H9 (cell line): Measurements from ENCODE around the gene ADH5. TPM values are rescaled to one million over a fixed set of nuclear protein-coding genes. Genes with fewer than 3 reads are reported as not detected.
A peak's percentile ranks its signal among the peaks of the same experiment; 100 is the strongest.

Source experiments
- DNase-seq: peaks from one replicate; pipeline ENCODE4 v3.0.0-alpha.2; 2017
- H2AFZ ChIP-seq: one replicate; pipeline ENCODE4 v1.6.1; 2013; ENCODE audit warnings: mild to moderate bottlenecking, low read length, control low read depth, moderate library complexity
- H2AK5ac ChIP-seq: 2 replicates; pipeline ENCODE4 v1.6.1; 2013; ENCODE audit warnings: low read length, control low read depth, mixed read lengths; ENCODE audit not compliant: insufficient read length
- H2BK120ac ChIP-seq: one replicate; pipeline ENCODE4 v1.6.1; 2013; ENCODE audit warnings: low read depth, mild to moderate bottlenecking, low read length, control low read depth, inconsistent platforms; ENCODE audit not compliant: poor library complexity, severe bottlenecking
- H2BK12ac ChIP-seq: 2 replicates; pipeline ENCODE4 v1.6.1; 2013; ENCODE audit warnings: low read length, control low read depth, mixed read lengths, low read depth; ENCODE audit not compliant: insufficient read length
- H2BK15ac ChIP-seq: 2 replicates; pipeline ENCODE4 v1.6.1; 2013; ENCODE audit warnings: low read depth, low read length, control low read depth
- H2BK20ac ChIP-seq: one replicate; pipeline ENCODE4 v1.6.1; 2013; ENCODE audit warnings: low read depth, mild to moderate bottlenecking, low read length, control low read depth, inconsistent platforms; ENCODE audit not compliant: poor library complexity, severe bottlenecking
- H2BK5ac ChIP-seq: 2 replicates; pipeline ENCODE4 v1.6.1; 2013; ENCODE audit warnings: low read length, control low read depth, mixed read lengths; ENCODE audit not compliant: insufficient read length
- H3K14ac ChIP-seq: 2 replicates; pipeline ENCODE4 v1.6.1; 2013; ENCODE audit warnings: low read length, control low read depth; ENCODE audit not compliant: insufficient read depth
- H3K18ac ChIP-seq: 2 replicates; pipeline ENCODE4 v1.6.1; 2013; ENCODE audit warnings: low read depth, mild to moderate bottlenecking, mixed read lengths, low read length, control low read depth; ENCODE audit not compliant: insufficient read length
- H3K23ac ChIP-seq: 2 replicates; pipeline ENCODE4 v1.6.1; 2013; ENCODE audit warnings: low read length, control low read depth, mixed read lengths, low read depth; ENCODE audit not compliant: insufficient read length
- H3K23me2 ChIP-seq: 2 replicates; pipeline ENCODE4 v1.6.1; 2013; ENCODE audit warnings: low read depth, mild to moderate bottlenecking, mixed read lengths, low read length, control low read depth; ENCODE audit not compliant: insufficient read length, poor library complexity, severe bottlenecking
- H3K27ac ChIP-seq: 2 replicates; pipeline ENCODE4 v1.5.1; 2013; ENCODE audit warnings: low read length, control low read depth, mixed read lengths, low read depth; ENCODE audit not compliant: insufficient read length
- H3K27me3 ChIP-seq: 2 replicates; pipeline ENCODE4 v1.6.1; 2013; ENCODE audit warnings: low read length, control low read depth, inconsistent platforms; ENCODE audit not compliant: insufficient read depth
- H3K4ac ChIP-seq: 2 replicates; pipeline ENCODE4 v1.6.1; 2013; ENCODE audit warnings: low read depth, mild to moderate bottlenecking, control low read depth, inconsistent platforms, low read length, moderate library complexity
- H3K4me1 ChIP-seq: 2 replicates; pipeline ENCODE4 v1.6.1; 2013; ENCODE audit warnings: low read length, control low read depth, inconsistent platforms; ENCODE audit not compliant: insufficient read depth
- H3K4me2 ChIP-seq: 2 replicates; pipeline ENCODE4 v1.6.1; 2013; ENCODE audit warnings: low read length, control low read depth, mixed read lengths; ENCODE audit not compliant: insufficient read length, insufficient read depth
- H3K56ac ChIP-seq: 2 replicates; pipeline ENCODE4 v1.6.1; 2013; ENCODE audit warnings: low read depth, mild to moderate bottlenecking, mixed read lengths, low read length, control low read depth; ENCODE audit not compliant: insufficient read length
- H3K79me1 ChIP-seq: 2 replicates; pipeline ENCODE4 v1.6.1; 2013; ENCODE audit warnings: low read depth, mild to moderate bottlenecking, moderate library complexity, low read length, control low read depth, inconsistent platforms; ENCODE audit not compliant: insufficient read depth, poor library complexity, severe bottlenecking
- H3K79me2 ChIP-seq: 2 replicates; pipeline ENCODE4 v1.6.1; 2013; ENCODE audit warnings: low read length, control low read depth, inconsistent platforms; ENCODE audit not compliant: insufficient read depth
- H3K9ac ChIP-seq: 2 replicates; pipeline ENCODE4 v1.6.1; 2013; ENCODE audit warnings: low read length, control low read depth, mixed read lengths; ENCODE audit not compliant: insufficient read length; ENCODE audit errors: extremely low read depth
- H3K9me3 ChIP-seq: one replicate; pipeline ENCODE4 v1.6.1; 2013; ENCODE audit warnings: low read depth, low read length, inconsistent platforms; ENCODE audit not compliant: control insufficient read depth
- H3T11ph ChIP-seq: one replicate; pipeline ENCODE4 v1.6.1; 2013; ENCODE audit warnings: mild to moderate bottlenecking, low read length, control low read depth, inconsistent platforms
- H4K20me1 ChIP-seq: one replicate; pipeline ENCODE4 v1.6.1; 2013; ENCODE audit not compliant: control insufficient read depth, insufficient read length, insufficient read depth
- H4K5ac ChIP-seq: 2 replicates; pipeline ENCODE4 v1.6.1; 2013; ENCODE audit warnings: low read depth, mild to moderate bottlenecking, mixed read lengths, low read length, control low read depth; ENCODE audit not compliant: insufficient read length
- H4K8ac ChIP-seq: replicated peaks from 2 replicates; pipeline ENCODE4 v1.6.1; 2013; ENCODE audit warnings: low read length, control low read depth, mixed read lengths, low read depth; ENCODE audit not compliant: insufficient read length
- H4K91ac ChIP-seq: 2 replicates; pipeline ENCODE4 v1.6.1; 2013; ENCODE audit warnings: low read depth, mild to moderate bottlenecking, moderate library complexity, mixed read lengths, low read length, control low read depth; ENCODE audit not compliant: insufficient read length
- H3K27ac Mint-ChIP-seq, 3 experiments: 2 replicates in 2 of 3; 3 replicates in 1 of 3; pipeline ENCODE4 v1.8.0; 2020 to 2021; ENCODE audit warnings: mixed read lengths in 3 of 3, mild to moderate bottlenecking in 1 of 3, moderate library complexity in 1 of 3
- H3K27me3 Mint-ChIP-seq: 2 replicates; pipeline ENCODE4 v1.8.0; 2021; ENCODE audit warnings: low read depth, mild to moderate bottlenecking, moderate library complexity, mixed read lengths
- H3K36me3 Mint-ChIP-seq, 3 experiments: 2 replicates in 2 of 3; 3 replicates in 1 of 3; pipeline ENCODE4 v1.8.0; 2020 to 2021; ENCODE audit warnings: low read depth in 3 of 3, mixed read lengths in 3 of 3; ENCODE audit not compliant: insufficient read depth in 1 of 3
- H3K4me1 Mint-ChIP-seq, 2 experiments: 2 replicates each; pipeline ENCODE4 v1.8.0; 2020; ENCODE audit warnings: mixed read lengths in 2 of 2
- H3K4me3 Mint-ChIP-seq, 2 experiments: 2 replicates in 1 of 2; 3 replicates in 1 of 2; pipeline ENCODE4 v1.8.0; 2020 to 2021; ENCODE audit warnings: mild to moderate bottlenecking in 2 of 2, mixed read lengths in 2 of 2, moderate library complexity in 1 of 2
- H3K9me3 Mint-ChIP-seq, 2 experiments: 2 replicates in 1 of 2; 3 replicates in 1 of 2; pipeline ENCODE4 v1.8.0; 2020; ENCODE audit warnings: mild to moderate bottlenecking in 2 of 2, mixed read lengths in 2 of 2, moderate library complexity in 1 of 2
- WGBS: extraction: QIAGEN DNeasy Blood & Tissue Kit; methylation state at CpG from one replicate; pipeline ENCODE4 v1.1.7; 2013; ENCODE audit warnings: missing lambda C conversion rate, low lambda C conversion rate, mixed read lengths; ENCODE audit not compliant: insufficient read length; ENCODE audit errors: extremely low coverage; 5-methylcytosine and 5-hydroxymethylcytosine counted together
- total RNA-seq: library from RNA; stranded (reverse); gene quantifications from 2 replicates; pipeline ENCODE4 v1.2.1, GENCODE V29; 2021
- TF ChIP-seq, protein P1 (sequence below): fragments of 200-600 bp; sonication (generic); conservative IDR thresholded peaks from 3 replicates; pipeline ENCODE4 v1.8.0; 2021; ENCODE audit warnings: antibody characterized with exemption, mild to moderate bottlenecking

Gene ADH5
- total RNA-seq, 1 experiment from 2014 or later: 284 TPM

DNA sequence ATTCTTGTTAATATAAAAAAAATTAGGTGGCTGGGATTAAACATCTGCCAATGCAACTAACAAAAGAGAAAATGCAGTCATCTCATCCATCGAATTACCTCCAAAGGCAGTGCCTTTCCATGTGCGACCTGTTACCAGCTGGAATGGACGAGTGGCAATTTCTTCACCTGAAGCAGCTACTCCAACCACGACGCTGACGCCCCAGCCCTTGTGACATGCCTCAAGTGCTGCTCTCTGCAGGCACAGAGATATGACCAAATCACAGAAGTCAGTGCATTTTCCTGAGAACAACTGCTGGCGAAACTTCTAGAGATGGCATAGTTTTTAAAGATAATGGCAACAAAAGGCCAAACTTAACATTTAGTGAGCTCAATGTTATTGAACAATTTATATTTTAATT lies 13.8 kb downstream of the ADH5 start:
- H3K4me2 ChIP-seq: no peak overlapping the region
- no peak overlapping the region for H4K91ac ChIP-seq
- no peak overlapping the region for H2BK5ac ChIP-seq
- H3K9me3 ChIP-seq: no peaks in the 10 kb centered on the region
- H4K20me1 ChIP-seq: no peaks in the 10 kb centered on the region
- H3K14ac ChIP-seq: no peak overlapping the region
- no peak overlapping the region for H3T11ph ChIP-seq
- no peak overlapping the region for H4K8ac ChIP-seq
- no peaks in the 10 kb centered on the region for H3K23me2 ChIP-seq
- no peak overlapping the region for H3K4ac ChIP-seq
- H3K27ac Mint-ChIP-seq: peak overlapping the region in 1 of 3 experiments; percentile 79; a peak in 1 of 7 replicates
- no peak overlapping the region for H3K23ac ChIP-seq
- no peak overlapping the region for H3K56ac ChIP-seq
- H2AK5ac ChIP-seq: no peak overlapping the region
- TF ChIP-seq, protein P1, sequence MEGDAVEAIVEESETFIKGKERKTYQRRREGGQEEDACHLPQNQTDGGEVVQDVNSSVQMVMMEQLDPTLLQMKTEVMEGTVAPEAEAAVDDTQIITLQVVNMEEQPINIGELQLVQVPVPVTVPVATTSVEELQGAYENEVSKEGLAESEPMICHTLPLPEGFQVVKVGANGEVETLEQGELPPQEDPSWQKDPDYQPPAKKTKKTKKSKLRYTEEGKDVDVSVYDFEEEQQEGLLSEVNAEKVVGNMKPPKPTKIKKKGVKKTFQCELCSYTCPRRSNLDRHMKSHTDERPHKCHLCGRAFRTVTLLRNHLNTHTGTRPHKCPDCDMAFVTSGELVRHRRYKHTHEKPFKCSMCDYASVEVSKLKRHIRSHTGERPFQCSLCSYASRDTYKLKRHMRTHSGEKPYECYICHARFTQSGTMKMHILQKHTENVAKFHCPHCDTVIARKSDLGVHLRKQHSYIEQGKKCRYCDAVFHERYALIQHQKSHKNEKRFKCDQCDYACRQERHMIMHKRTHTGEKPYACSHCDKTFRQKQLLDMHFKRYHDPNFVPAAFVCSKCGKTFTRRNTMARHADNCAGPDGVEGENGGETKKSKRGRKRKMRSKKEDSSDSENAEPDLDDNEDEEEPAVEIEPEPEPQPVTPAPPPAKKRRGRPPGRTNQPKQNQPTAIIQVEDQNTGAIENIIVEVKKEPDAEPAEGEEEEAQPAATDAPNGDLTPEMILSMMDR: no peak
- no peak for DNase-seq
- H3K9ac ChIP-seq: no peak overlapping the region
- H3K9me3 Mint-ChIP-seq: no peaks in the 10 kb centered on the region
- H2BK20ac ChIP-seq: no peak overlapping the region
- H2BK12ac ChIP-seq: no peak overlapping the region
- no CpG with 5 or more reads among the region's 7 CpGs for WGBS
- no peaks in the 10 kb centered on the region for H3K27me3 ChIP-seq
- no peak overlapping the region for H2BK15ac ChIP-seq
- H3K27me3 Mint-ChIP-seq: no peaks in the 10 kb centered on the region
- no peak overlapping the region for H3K4me3 Mint-ChIP-seq
- no peak overlapping the region for H2BK120ac ChIP-seq
- no peaks in the 10 kb centered on the region for H3K4me1 ChIP-seq
- H3K27ac ChIP-seq: no peak overlapping the region
- no peak overlapping the region for H2AFZ ChIP-seq
- no peaks in the 10 kb centered on the region for H3K79me1 ChIP-seq
- H3K18ac ChIP-seq: no peak overlapping the region
- H4K5ac ChIP-seq: no peak overlapping the region
- peaks cover 45 to 85% (median 78%) of the 10 kb centered on the region in 3 experiments for H3K36me3 Mint-ChIP-seq
- H3K79me2 ChIP-seq: 0 out of 2 replicates have a peak, but pooled peaks cover 1% of the 10 kb centered on the region
- no peaks in the 10 kb centered on the region for H3K4me1 Mint-ChIP-seq
